ENCODE results near the gene CD81.

DNA sequence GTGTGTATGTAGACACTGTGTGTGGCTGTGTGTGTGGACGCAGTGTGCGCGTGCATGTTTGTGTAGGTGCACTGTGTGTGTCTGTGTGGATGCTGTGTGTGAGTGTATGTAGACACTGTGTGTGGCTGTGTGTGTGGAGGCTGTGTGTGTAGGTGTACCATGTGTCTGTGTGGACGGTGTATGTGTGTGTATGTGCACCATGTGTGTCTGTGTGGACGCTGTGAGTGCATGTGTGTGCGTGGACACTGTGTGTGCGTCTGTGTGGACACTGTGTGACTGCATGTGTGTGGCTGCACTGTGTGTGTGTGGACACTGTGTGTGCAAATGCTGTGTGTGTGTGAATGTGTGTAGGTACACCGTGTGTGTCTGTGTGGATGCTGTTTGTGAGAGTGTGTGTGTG lies 56.9 kb downstream of the CD81 start:
- TF ChIP-seq, protein P1, sequence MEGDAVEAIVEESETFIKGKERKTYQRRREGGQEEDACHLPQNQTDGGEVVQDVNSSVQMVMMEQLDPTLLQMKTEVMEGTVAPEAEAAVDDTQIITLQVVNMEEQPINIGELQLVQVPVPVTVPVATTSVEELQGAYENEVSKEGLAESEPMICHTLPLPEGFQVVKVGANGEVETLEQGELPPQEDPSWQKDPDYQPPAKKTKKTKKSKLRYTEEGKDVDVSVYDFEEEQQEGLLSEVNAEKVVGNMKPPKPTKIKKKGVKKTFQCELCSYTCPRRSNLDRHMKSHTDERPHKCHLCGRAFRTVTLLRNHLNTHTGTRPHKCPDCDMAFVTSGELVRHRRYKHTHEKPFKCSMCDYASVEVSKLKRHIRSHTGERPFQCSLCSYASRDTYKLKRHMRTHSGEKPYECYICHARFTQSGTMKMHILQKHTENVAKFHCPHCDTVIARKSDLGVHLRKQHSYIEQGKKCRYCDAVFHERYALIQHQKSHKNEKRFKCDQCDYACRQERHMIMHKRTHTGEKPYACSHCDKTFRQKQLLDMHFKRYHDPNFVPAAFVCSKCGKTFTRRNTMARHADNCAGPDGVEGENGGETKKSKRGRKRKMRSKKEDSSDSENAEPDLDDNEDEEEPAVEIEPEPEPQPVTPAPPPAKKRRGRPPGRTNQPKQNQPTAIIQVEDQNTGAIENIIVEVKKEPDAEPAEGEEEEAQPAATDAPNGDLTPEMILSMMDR (IDR thresholded peaks at IDR 0.05): no peak
- TF ChIP-seq EP300 (IDR thresholded peaks at IDR 0.05): no peak
- TF ChIP-seq POLR2A (IDR thresholded peaks at IDR 0.05): no peak

Measured in suprapubic skin (tissue), 3 donors.